Activated T-cell treated with anti-CD3 and anti-CD28 coated beads, Interleukin-2, amount 50 U/mL, for 48 hours (primary cell): ENCODE results near the gene LCLAT1.
A peak's percentile ranks its signal among the peaks of the same experiment; 100 is the strongest.

Experiments
- DNase-seq, 2 experiments: peaks; one replicate each; pipeline ENCODE4 v3.0.0-alpha.2; 2020

The LCLAT1 gene

GRCh38 chr2:30447149-30448045 lies at the start of gene LCLAT1:
TSS of gene LCLAT1 (plus strand) at chr2:30447246. CDS start at chr2:30525591, 78,345 bp downstream.
- peak; percentile 90 to 92 for DNase-seq

GRCh38 chr2:30398084-30398873 lies 48.8 kb upstream of the LCLAT1 start:
- DNase-seq = no peak

DNA sequence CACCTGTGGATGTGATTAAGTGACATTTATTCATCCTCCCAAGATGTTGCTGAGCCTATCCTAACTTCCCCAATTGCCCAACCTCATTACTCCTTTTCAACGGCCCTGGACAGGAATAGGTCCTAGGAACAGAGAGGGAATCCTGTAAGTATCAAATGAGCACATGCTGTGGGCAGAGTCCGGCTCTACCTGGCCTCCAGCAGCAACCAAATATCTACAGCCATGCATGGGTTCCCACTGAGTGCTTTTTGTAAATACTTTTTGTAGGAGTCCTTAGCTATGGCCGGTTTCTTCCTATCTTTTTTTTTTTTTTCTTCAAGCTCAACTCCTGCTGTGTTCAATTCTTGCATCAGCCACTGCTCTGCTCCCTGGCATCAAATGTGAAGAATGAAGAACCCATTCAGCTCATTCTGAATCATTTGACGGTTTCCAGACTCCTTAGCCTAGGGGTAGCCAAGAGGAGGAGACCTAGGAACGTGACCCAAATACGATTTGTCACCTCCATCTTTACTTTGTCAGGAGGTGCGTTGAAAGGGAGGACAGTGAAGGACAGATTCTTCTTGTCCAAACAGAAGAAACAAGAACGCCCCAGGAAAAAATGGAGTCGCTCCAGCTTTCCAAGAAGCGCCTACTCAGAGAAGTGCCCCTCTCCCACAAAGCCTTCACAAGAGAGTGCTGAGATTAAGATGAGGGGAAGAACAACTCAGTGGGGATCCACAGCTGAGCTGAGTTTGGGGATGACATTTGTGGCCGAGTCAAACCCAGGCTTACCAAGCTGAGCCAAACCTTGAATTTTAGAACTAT lies 46.7 kb upstream of the LCLAT1 start:
- DNase-seq = no peak

DNA sequence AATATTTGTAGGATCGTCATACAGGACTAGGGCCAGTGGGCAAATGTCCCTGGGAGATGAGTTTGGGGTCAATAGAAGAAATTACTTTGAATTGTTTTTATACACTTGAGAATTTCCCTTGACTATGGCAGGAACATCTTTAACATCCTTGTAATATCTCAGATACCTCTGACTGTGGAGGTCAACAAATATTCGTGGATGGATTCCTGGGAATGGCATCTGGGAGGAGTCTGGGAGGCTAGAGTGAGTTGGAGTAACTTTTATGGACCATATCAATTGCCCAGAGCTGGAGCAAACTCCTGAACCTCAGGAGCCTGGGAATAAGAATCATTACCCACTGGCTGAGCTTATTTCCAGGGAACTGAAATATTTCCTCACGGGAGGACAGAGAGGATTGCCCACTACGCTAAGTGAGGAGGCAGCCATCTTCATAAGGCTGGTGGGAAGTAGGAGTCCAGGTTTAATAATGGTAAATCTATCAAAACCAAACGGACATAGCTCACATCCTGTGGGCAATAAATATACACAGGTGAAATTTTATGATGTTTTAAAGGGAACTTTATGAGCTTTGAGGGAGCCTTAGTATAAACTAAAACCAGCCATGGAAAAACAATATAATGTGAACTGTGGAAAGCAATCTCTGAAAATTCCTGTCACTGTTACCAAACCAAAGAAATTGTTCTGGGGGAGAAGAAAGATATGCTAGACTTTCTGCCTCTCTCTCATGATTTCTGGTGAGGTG lies 44.4 kb upstream of the LCLAT1 start:
- DNase-seq = no peak

GRCh38 chr2:30403592-30404312 lies 43.3 kb upstream of the LCLAT1 start:
- no peak for DNase-seq

DNA sequence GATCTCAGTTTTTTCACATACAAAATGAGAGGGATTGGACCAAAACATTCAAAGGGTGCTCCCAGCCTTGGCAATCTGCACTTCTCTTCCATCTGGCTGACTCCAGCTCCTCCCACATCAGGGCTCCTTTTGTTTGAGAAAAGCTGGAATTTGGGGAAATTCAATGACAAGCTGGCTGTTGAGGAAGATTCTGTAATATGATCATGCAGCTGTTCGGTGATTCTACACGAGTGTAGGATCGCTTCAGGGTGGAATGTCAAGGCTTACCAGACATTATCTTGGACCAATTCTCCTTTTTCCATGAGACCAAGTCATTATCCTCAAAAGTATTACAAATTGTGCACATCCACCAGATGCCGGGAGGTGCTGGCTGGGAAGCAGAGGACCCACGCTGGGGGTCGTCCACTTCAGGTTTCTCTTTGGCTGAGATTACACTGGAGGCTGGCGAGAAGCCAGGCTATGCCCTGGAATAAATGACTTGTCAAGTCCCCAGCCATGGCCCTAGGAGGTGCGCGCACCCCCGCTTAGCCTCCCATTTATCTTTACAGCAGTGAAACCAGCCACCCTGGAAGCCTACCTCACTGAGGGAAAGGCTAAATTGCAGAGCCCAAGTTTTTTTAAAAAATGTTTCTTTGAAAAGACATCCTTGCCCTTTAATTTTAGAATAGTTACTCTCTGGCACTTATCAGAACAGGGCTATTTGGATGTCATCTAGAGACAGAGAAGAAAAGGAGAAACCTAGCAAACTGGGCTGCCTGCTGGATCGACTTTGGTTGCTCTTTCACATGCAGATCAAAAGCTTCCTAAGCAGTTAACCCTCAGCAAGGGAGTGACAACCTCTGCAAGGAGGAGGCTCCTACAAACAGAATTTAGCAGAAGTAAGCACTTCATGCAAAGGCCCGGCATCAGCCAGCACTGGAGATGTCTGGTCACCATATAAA lies 42.5 kb upstream of the LCLAT1 start:
- DNase-seq = no peak

GRCh38 chr2:30405260-30405605 lies 41.8 kb upstream of the LCLAT1 start:
- DNase-seq = no peak

DNA sequence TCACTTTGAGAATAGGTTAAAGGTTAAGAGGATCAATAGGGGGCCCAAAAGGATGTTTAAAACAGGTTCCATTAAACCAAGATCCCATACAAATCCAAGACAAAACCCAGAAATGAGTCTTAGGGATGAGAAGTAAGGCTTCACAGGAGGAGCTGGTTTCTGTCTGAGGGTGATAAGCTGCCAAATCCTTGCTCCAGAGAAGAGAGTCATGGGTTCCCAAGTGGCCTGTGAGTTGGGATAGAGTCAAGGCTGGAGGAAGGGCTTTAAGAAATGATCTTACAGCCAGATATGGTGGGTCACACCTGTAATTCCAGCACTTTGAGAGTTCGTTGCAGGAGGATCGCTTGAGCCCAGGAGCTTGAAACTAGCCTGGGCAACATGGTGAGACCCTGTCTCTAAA lies 40.2 kb upstream of the LCLAT1 start:
- no peak for DNase-seq

GRCh38 chr2:30408961-30409387 lies 38.1 kb upstream of the LCLAT1 start:
- DNase-seq = no peak

- DNase-seq = peak; percentile 46 to 57
These were observed 36.8 kb upstream of the LCLAT1 start for GRCh38 chr2:30410217-30410616.

DNA sequence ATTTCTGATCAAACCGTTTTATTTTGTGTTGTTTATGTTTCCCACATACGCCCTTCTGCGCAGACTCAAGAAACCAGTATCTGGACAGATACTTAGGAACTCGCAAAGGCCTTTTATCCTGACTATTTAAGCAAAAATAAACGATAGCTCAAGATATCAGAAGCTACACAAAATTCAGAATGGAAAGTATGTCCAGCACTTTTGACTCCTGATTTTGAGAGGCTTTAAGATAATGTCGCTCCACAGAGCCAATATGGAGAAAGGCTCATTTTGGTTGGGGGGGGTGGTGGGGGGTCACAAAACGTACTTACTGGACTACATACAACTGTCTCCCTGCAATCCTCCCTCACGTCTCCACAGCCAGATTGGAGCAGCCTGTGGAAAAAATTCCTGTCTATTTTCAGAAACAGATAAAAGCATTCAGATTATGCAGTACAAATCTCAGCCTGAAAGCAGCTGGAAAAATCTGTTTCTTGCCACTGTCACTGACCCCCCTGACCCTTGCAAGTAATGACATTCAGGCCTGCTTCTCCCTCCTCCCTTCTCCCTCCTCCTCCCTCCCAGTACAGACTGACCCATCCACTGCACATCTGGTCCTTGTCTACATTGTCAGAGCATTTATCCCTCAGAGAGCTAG lies 34.9 kb upstream of the LCLAT1 start:
- no peak for DNase-seq

DNA sequence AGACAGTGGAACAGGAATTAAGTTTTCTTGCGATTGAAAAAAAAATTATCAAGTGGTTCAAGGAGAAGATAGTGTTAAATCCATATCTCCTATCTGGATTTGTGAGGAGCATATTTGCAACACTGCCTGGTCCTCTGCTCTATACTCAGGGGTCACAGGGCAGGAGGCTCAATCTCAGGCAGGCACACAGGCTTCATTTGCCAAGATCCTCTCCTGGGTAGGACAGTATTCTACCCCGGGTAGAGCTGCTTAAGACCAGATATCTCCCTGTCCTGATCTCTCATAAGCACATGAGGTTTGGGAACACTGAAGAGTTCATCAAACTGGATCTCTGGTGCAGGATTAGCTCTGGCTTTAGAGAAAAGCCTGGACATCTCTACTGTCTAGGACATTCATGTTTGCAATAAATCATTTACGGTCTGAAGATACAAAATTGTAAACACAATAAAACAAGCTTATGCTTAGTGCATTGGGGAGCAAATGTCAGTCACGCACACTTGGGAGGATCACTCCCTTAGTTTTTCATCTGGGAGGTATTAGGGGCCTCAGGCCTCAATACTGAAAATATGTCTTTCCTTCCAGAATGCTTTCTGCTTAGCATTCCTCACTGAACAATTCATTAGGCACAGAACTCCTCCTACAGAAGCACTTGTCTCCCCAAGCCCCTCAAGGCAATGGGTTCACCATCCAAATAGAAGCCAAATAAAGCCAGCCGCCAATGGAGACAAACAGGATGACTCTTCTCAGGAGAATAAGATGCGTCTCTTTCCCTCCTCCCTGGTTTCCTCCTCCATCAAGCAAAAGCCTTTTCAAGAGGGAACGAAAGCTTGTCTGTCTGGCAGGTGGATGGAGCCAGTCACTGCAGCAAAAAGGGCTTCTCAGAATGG lies 34.1 kb upstream of the LCLAT1 start:
- no peak for DNase-seq

- DNase-seq = no peak
These were observed 32.1 kb upstream of the LCLAT1 start for GRCh38 chr2:30414961-30415360.

DNA sequence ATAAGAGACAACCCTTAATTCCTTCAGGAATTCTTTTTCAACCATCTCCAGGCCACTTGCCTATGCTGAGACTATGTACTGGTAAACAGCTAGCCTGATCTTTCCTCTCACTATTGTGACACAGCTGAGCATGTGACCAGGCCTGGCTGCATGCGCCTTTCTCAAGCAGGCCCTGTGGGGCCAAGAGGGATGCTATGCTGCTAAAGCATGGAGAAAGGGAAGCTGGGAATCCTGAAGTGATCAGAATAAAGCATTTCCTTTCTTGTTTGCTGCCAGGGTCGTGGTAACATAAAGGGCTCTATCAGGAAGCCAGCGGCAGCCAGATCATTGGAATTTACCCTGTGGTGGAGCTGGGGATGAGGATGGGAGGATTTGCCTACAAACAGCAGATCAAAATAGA lies 29.8 kb upstream of the LCLAT1 start:
- DNase-seq = no peak

DNA sequence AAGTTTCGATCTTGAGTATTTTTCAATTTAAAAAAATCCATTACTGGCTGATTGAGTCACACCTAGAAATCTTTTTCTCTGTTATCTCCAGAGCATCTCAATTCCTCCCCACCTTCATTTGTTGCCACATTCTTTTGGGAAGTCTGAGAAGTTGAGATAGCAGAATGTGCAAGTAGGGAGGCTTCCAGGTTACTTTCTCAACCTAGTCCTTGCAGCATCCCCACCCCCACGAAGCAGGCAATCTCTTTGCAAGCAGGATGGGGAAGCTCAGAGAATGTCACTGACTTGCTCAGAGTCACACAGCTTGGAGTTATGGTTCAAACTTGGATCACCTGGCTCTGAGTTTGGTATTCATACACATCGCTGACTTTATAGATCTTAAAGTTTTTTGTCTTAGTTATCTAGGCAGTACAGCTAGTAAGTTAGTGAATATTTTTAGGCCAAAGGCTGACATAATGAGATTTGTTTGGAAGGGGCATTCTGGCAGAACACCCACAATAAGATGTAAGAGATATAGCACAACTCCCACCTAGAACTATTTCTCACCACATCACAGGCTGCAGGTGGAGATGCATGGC lies 25.9 kb upstream of the LCLAT1 start:
- peak; percentile 35 to 37 for DNase-seq

DNA sequence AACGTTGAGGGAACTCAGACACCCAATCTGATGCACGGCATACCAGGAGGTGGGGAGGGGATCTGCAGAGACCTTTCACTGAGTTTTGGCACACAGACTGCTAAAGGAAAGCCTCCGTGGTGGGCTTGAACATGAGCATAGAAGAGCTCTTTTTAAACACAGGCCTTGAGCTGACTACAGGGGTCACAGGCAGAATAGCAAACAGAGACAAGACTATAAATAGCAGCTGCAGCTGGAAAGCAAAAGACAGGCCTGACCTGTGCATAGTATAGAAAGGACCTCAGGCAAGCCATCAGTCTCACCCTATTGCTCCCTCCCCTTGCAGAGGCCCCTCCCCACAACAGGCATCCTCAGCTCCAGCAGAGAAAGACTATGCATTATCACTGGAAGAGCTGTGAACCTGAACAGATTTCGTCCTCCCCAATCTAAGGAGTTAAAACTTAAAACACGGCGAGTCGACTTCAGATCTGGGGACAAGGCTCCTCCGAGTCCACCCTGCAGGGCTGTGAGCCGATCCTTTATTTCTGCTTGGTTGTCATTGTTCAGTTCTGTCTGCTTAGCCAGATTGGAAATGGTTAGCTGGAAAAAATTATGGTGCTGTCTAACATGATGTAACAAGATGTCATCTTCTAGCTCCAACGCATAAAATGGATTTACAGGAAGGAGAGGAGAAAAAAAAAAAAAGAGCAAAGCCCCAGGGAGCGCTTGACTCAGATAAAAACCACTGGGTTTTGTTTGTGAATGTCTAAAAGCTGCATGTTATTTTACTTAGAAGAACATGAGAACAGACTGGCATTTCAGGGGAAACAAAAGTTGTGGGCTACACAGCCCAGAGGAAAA lies 25.2 kb upstream of the LCLAT1 start:
- peak; percentile 49 to 52 for DNase-seq

- peak; percentile 87 to 88 for DNase-seq
These were observed 24.5 kb upstream of the LCLAT1 start for GRCh38 chr2:30422444-30423040.
